SJSA1 (cell line): ENCODE results near the gene PDE6D. TPM values are rescaled to one million over a fixed set of nuclear protein-coding genes. Genes with fewer than 3 reads are reported as not detected.
A peak's percentile ranks its signal among the peaks of the same experiment; 100 is the strongest.

Experiments used
- DNase-seq, 2 experiments: peaks; one replicate each; pipeline ENCODE4 v3.0.0-alpha.2; 2015 to 2020; ENCODE audit warnings: low spot score in 2 of 2, low read depth in 1 of 2
- H3K27ac ChIP-seq: fragments of 250-450 bp; sonication (Bioruptor Pico); 2 replicates; pipeline ENCODE4 v1.5.1; 2020; ENCODE audit warnings: mild to moderate bottlenecking, moderate library complexity
- H3K27me3 ChIP-seq: fragments of 250-450 bp; sonication (Bioruptor Pico); replicated peaks from 2 replicates; pipeline ENCODE4 v1.5.1; 2020; ENCODE audit warnings: mild to moderate bottlenecking, moderate library complexity
- H3K36me3 ChIP-seq: fragments of 250-450 bp; sonication (Bioruptor Pico); 2 replicates; pipeline ENCODE4 v1.5.1; 2020; ENCODE audit warnings: mild to moderate bottlenecking
- H3K4me1 ChIP-seq: fragments of 250-450 bp; sonication (Bioruptor Pico); replicated peaks from 2 replicates; pipeline ENCODE4 v1.6.1; 2021; ENCODE audit warnings: mild to moderate bottlenecking
- H3K4me3 ChIP-seq: fragments of 250-450 bp; sonication (Bioruptor Pico); 2 replicates; pipeline ENCODE4 v1.5.1; 2020; ENCODE audit warnings: mild to moderate bottlenecking
- H3K9me3 ChIP-seq: fragments of 250-450 bp; sonication (Bioruptor Pico); replicated peaks from 2 replicates; pipeline ENCODE4 v1.5.1; 2020; ENCODE audit warnings: mild to moderate bottlenecking
- total RNA-seq: library from RNA; depleted of rRNA; stranded (reverse); fragments of >200 nt; shearing (Covaris generic); gene quantifications from 2 replicates; pipeline ENCODE4 v1.2.3, GENCODE V29; 2014

PDE6D gene
- total RNA-seq, 1 experiment from 2014 or later = 34.2 TPM

- Histone ChIP-seq H3K27ac (no peak overlapping the region), H3K27me3 (no peaks in the 10 kb centered on the region), H3K4me3 (peak overlapping the region; percentile 88), H3K4me1 (peaks cover 71% of the 10 kb centered on the region), H3K9me3 (peaks cover 8% of the 10 kb centered on the region; the same call in 1 of the 2 replicates), H3K36me3 (peaks cover 65% of the 10 kb centered on the region)
- peak in 1 of 2 experiments; percentile 45 for DNase-seq
These were observed 70.0 kb downstream of the PDE6D start for GRCh38 chr2:231710799-231711676.

- H3K27ac ChIP-seq = peak overlapping the region; percentile 61
- DNase-seq = peak; percentile 81 to 84
- H3K4me3 ChIP-seq = peak overlapping the region; percentile 88
- H3K27me3 ChIP-seq = no peaks in the 10 kb centered on the region
- H3K4me1 ChIP-seq = peaks cover 66% of the 10 kb centered on the region
- H3K9me3 ChIP-seq = peaks cover 8% of the 10 kb centered on the region; the same call in 1 of the 2 replicates
- peaks cover 62% of the 10 kb centered on the region for H3K36me3 ChIP-seq
These were observed 70.9 kb downstream of the PDE6D start for GRCh38 chr2:231709981-231710798.

GRCh38 chr2:231709636-231709980 is 71.5 kb downstream of the PDE6D start:
- no peak for DNase-seq
- H3K4me3 ChIP-seq = peak overlapping the region; percentile 88
- H3K27me3 ChIP-seq = no peaks in the 10 kb centered on the region
- H3K9me3 ChIP-seq = peaks cover 8% of the 10 kb centered on the region; the same call in 1 of the 2 replicates
- peak overlapping the region; percentile 61 for H3K27ac ChIP-seq
- peaks cover 56% of the 10 kb centered on the region for H3K36me3 ChIP-seq
- peaks cover 62% of the 10 kb centered on the region for H3K4me1 ChIP-seq

GRCh38 chr2:231708773-231709635 is 72.1 kb downstream of the PDE6D start:
- peak; percentile 68 to 79 for DNase-seq
- Histone ChIP-seq H3K36me3 (peaks cover 50% of the 10 kb centered on the region), H3K27me3 (no peaks in the 10 kb centered on the region), H3K4me1 (peaks cover 59% of the 10 kb centered on the region), H3K4me3 (peak overlapping the region; percentile 88), H3K27ac (peak overlapping the region; percentile 61), H3K9me3 (peaks cover 8% of the 10 kb centered on the region; the same call in 1 of the 2 replicates)

GRCh38 chr2:231707927-231708772 is 72.9 kb downstream of the PDE6D start, which contains the start of gene PTMA:
Gene PTMA (plus strand): TSS chr2:231708525. CDS start chr2:231708707, 182 bp downstream.
- H3K9me3 ChIP-seq = peaks cover 8% of the 10 kb centered on the region; the same call in 1 of the 2 replicates
- H3K4me3 ChIP-seq = peak within 1 kb of the TSS; percentile 88
- H3K27me3 ChIP-seq = no peaks in the 10 kb centered on the region
- peaks cover 51% of the 10 kb centered on the region for H3K4me1 ChIP-seq
- DNase-seq = peak; percentile 99
- H3K27ac ChIP-seq = peak within 1 kb of the TSS; percentile 96
- peaks cover 42% of the 10 kb centered on the region for H3K36me3 ChIP-seq

GRCh38 chr2:231707625-231707926 is 73.5 kb downstream of the PDE6D start:
- no peak for DNase-seq

GRCh38 chr2:231706731-231707624 is 74.1 kb downstream of the PDE6D start:
- H3K4me3 ChIP-seq = peak overlapping the region; percentile 54
- peak; percentile 97 to 98 for DNase-seq
- peaks cover 44% of the 10 kb centered on the region for H3K4me1 ChIP-seq

More at GRCh38 chr2:231707625-231707926, 73.5 kb downstream of the PDE6D start:
- Histone ChIP-seq H3K27ac (peak overlapping the region; percentile 96), H3K4me1 (peaks cover 50% of the 10 kb centered on the region), H3K4me3 (peak overlapping the region; percentile 54), H3K27me3 (no peaks in the 10 kb centered on the region), H3K36me3 (peaks cover 42% of the 10 kb centered on the region), H3K9me3 (peaks cover 8% of the 10 kb centered on the region; the same call in 1 of the 2 replicates)

GRCh38 chr2:231704017-231704416 is 77.1 kb downstream of the PDE6D start:
- Histone ChIP-seq H3K9me3 (0 out of 2 replicates have a peak, but pooled peaks cover 3% of the 10 kb centered on the region), H3K4me1 (peaks cover 18% of the 10 kb centered on the region), H3K27ac (no peak overlapping the region), H3K27me3 (no peaks in the 10 kb centered on the region), H3K36me3 (peaks cover 6% of the 10 kb centered on the region), H3K4me3 (no peak overlapping the region)
- DNase-seq = no peak

More at GRCh38 chr2:231706731-231707624, 74.1 kb downstream of the PDE6D start:
- Histone ChIP-seq H3K36me3 (peaks cover 36% of the 10 kb centered on the region), H3K9me3 (peaks cover 8% of the 10 kb centered on the region; the same call in 1 of the 2 replicates), H3K27me3 (no peaks in the 10 kb centered on the region), H3K27ac (peak overlapping the region; percentile 96)

- H3K4me1 ChIP-seq = peaks cover 9% of the 10 kb centered on the region
- H3K36me3 ChIP-seq = no peaks in the 10 kb centered on the region
- DNase-seq = no peak
- H3K4me3 ChIP-seq = no peak overlapping the region
- no peaks in the 10 kb centered on the region for H3K9me3 ChIP-seq
- H3K27ac ChIP-seq = no peak overlapping the region
- H3K27me3 ChIP-seq = no peaks in the 10 kb centered on the region
These were observed 79.4 kb downstream of the PDE6D start for GRCh38 chr2:231701456-231702373.

GRCh38 chr2:231699006-231699405 is 82.1 kb downstream of the PDE6D start:
- H3K27me3 ChIP-seq = no peaks in the 10 kb centered on the region
- H3K9me3 ChIP-seq = no peaks in the 10 kb centered on the region
- H3K4me1 ChIP-seq = no peaks in the 10 kb centered on the region
- H3K36me3 ChIP-seq = no peaks in the 10 kb centered on the region
- H3K27ac ChIP-seq = no peak overlapping the region
- H3K4me3 ChIP-seq = no peak overlapping the region
- no peak for DNase-seq

- no peaks in the 10 kb centered on the region for H3K36me3 ChIP-seq
- no peaks in the 10 kb centered on the region for H3K4me1 ChIP-seq
- H3K27ac ChIP-seq = no peak overlapping the region
- H3K27me3 ChIP-seq = no peaks in the 10 kb centered on the region
- DNase-seq = no peak
- no peaks in the 10 kb centered on the region for H3K9me3 ChIP-seq
- H3K4me3 ChIP-seq = no peak overlapping the region
These were observed 85.1 kb downstream of the PDE6D start for GRCh38 chr2:231696004-231696367.
